Liver (tissue), 9 donors: ENCODE results near the gene PFN1. TPM values are rescaled to one million over a fixed set of nuclear protein-coding genes. Genes with fewer than 3 reads are reported as not detected.
A peak's percentile ranks its signal among the peaks of the same experiment; 100 is the strongest.

Experiments
- DNase-seq: peaks from one replicate; pipeline ENCODE4 v3.0.0-alpha.2; 2017; ENCODE audit warnings: low spot score
- H3K27ac ChIP-seq, 2 donors: one replicate each; pipeline ENCODE4 v1.7.0; 2013; ENCODE audit warnings: inconsistent platforms in 2 of 2, low read length in 2 of 2, control low read depth in 1 of 2, low read depth in 1 of 2, mild to moderate bottlenecking in 1 of 2
- H3K27me3 ChIP-seq, 4 donors: one replicate each; pipeline versions ENCODE4 v1.6.1 to v1.7.0; 2013; ENCODE audit warnings: low read length in 3 of 4, inconsistent platforms in 1 of 4, mild to moderate bottlenecking in 1 of 4, moderate library complexity in 1 of 4; ENCODE audit not compliant: control insufficient read depth in 4 of 4, insufficient read depth in 4 of 4
- H3K36me3 ChIP-seq, 4 donors: one replicate each; pipeline versions ENCODE4 v1.6.1 to v1.7.0; 2013; ENCODE audit warnings: low read length in 3 of 4, mild to moderate bottlenecking in 3 of 4, low read depth in 1 of 4, moderate library complexity in 1 of 4; ENCODE audit not compliant: control insufficient read depth in 4 of 4, insufficient read depth in 3 of 4
- H3K4me1 ChIP-seq, 4 donors: one replicate each; pipeline versions ENCODE4 v1.6.1 to v1.7.0; 2013; ENCODE audit warnings: low read length in 3 of 4, mild to moderate bottlenecking in 3 of 4, moderate library complexity in 1 of 4; ENCODE audit not compliant: control insufficient read depth in 4 of 4, insufficient read depth in 4 of 4
- H3K4me3 ChIP-seq, 3 donors: one replicate each; pipeline versions ENCODE4 v1.6.1 to v1.7.0; 2013; ENCODE audit warnings: low read length in 3 of 3, control low read depth in 1 of 3, low read depth in 1 of 3, mild to moderate bottlenecking in 1 of 3
- H3K9ac ChIP-seq, 2 donors: one replicate each; pipeline ENCODE4 v1.7.0; 2013; ENCODE audit warnings: low read length in 2 of 2, mild to moderate bottlenecking in 2 of 2, moderate library complexity in 2 of 2, control low read depth in 1 of 2, low read depth in 1 of 2
- H3K9me3 ChIP-seq, 4 donors: one replicate each; pipeline versions ENCODE4 v1.6.1 to v1.7.0; 2013; ENCODE audit warnings: low read length in 3 of 4; ENCODE audit not compliant: control insufficient read depth in 4 of 4
- CTCF ChIP-seq: fragments of 150-350 bp; IDR thresholded peaks from 2 replicates; pipeline ENCODE4 v1.5.1; 2017; ENCODE audit warnings: improper control_type of control experiment, low read depth, low read length; ENCODE audit not compliant: missing input control
- EGR1 ChIP-seq, 2 donors: IDR thresholded peaks; 2 replicates each; pipeline ENCODE4 v1.6.1; 2016 to 2018; ENCODE audit warnings: antibody characterized with exemption in 2 of 2, low read depth in 2 of 2
- FOXA1 ChIP-seq: IDR thresholded peaks from 2 replicates; pipeline ENCODE4 v1.6.1; 2016; ENCODE audit warnings: antibody characterized with exemption
- FOXA2 ChIP-seq: IDR thresholded peaks from 2 replicates; pipeline ENCODE4 v1.6.1; 2016; ENCODE audit warnings: antibody characterized with exemption
- HNF4A ChIP-seq, 2 donors: conservative IDR thresholded peaks; 2 replicates each; pipeline ENCODE4 v1.6.1; 2016; ENCODE audit warnings: antibody characterized with exemption in 2 of 2, mild to moderate bottlenecking in 2 of 2
- HNF4G ChIP-seq: IDR thresholded peaks from 2 replicates; pipeline ENCODE4 v1.6.1; 2016; ENCODE audit warnings: antibody characterized with exemption
- JUND ChIP-seq, 2 donors: IDR thresholded peaks; 2 replicates each; pipeline ENCODE4 v1.6.1; 2016; ENCODE audit warnings: antibody characterized with exemption in 2 of 2
- MAX ChIP-seq: IDR thresholded peaks from 2 replicates; pipeline ENCODE4 v1.6.1; 2016; ENCODE audit warnings: antibody characterized with exemption
- NR2F2 ChIP-seq: IDR thresholded peaks from 2 replicates; pipeline ENCODE4 v1.6.1; 2016; ENCODE audit warnings: antibody characterized with exemption
- RXRA ChIP-seq, 2 donors: IDR thresholded peaks; 2 replicates each; pipeline ENCODE4 v1.6.1; 2017 to 2018; ENCODE audit warnings: antibody characterized with exemption in 2 of 2, mild to moderate bottlenecking in 1 of 2
- YY1 ChIP-seq: IDR thresholded peaks from 2 replicates; pipeline ENCODE4 v1.6.1; 2016; ENCODE audit warnings: antibody characterized with exemption, mild to moderate bottlenecking
- ZBTB33 ChIP-seq: IDR thresholded peaks from 2 replicates; pipeline ENCODE4 v1.6.1; 2016; ENCODE audit warnings: antibody characterized with exemption
- WGBS: extraction: QIAGEN DNeasy Blood & Tissue Kit; methylation state at CpG from one replicate; pipeline ENCODE4 v1.1.7; 2013; 5-methylcytosine and 5-hydroxymethylcytosine counted together
- polyA plus RNA-seq, 2 donors: library from polyadenylated mRNA; stranded (reverse) in 1 of 2; unstranded in 1 of 2; fragments of 200-250 nt in 1 of 2; fragments of >200 nt in 1 of 2; fragmentation: Nextera tagmentation in 1 of 2; extraction: Ambion mirVana in 1 of 2; gene quantifications; one replicate each; pipeline versions ENCODE4 v1.2.1 to v1.2.3, GENCODE V29; 2013 to 2015
- total RNA-seq, 2 donors: library from RNA; depleted of rRNA; stranded (reverse); fragments of >200 nt; gene quantifications; one replicate each; pipeline ENCODE4 v1.2.3, GENCODE V29; 2014
- TF ChIP-seq, protein P1 (sequence below): IDR thresholded peaks from 2 replicates; pipeline ENCODE4 v1.6.1; 2016; ENCODE audit warnings: antibody characterized with exemption, mild to moderate bottlenecking
- donor health status: healthy.
- donor health status: healthy.
- donor health status: healthy.
- donor health status: healthy.
- donor health status: healthy.

PFN1 gene
- total and polyA plus RNA-seq, 4 donors: 150 to 672 (median 580) TPM

- TF ChIP-seq FOXA2 (no peak), MAX (no peak), HNF4G (no peak), NR2F2 (no peak), HNF4A (conservative IDR thresholded peaks at IDR 0.05) (no peak), YY1 (no peak), CTCF (no peak), FOXA1 (no peak)
- TF ChIP-seq, protein P1, sequence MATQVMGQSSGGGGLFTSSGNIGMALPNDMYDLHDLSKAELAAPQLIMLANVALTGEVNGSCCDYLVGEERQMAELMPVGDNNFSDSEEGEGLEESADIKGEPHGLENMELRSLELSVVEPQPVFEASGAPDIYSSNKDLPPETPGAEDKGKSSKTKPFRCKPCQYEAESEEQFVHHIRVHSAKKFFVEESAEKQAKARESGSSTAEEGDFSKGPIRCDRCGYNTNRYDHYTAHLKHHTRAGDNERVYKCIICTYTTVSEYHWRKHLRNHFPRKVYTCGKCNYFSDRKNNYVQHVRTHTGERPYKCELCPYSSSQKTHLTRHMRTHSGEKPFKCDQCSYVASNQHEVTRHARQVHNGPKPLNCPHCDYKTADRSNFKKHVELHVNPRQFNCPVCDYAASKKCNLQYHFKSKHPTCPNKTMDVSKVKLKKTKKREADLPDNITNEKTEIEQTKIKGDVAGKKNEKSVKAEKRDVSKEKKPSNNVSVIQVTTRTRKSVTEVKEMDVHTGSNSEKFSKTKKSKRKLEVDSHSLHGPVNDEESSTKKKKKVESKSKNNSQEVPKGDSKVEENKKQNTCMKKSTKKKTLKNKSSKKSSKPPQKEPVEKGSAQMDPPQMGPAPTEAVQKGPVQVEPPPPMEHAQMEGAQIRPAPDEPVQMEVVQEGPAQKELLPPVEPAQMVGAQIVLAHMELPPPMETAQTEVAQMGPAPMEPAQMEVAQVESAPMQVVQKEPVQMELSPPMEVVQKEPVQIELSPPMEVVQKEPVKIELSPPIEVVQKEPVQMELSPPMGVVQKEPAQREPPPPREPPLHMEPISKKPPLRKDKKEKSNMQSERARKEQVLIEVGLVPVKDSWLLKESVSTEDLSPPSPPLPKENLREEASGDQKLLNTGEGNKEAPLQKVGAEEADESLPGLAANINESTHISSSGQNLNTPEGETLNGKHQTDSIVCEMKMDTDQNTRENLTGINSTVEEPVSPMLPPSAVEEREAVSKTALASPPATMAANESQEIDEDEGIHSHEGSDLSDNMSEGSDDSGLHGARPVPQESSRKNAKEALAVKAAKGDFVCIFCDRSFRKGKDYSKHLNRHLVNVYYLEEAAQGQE: no peak
- Histone ChIP-seq H3K27me3 (no peaks in the 10 kb centered on the region), H3K4me1 (peaks cover 6 to 60% (median 46%) of the 10 kb centered on the region in 4 donors), H3K9me3 (no peaks in the 10 kb centered on the region), H3K4me3 (peak overlapping the region; percentile 71 to 96 (median 91)), H3K36me3 (peaks cover 6 to 26% (median 12%) of the 10 kb centered on the region in 4 donors), H3K9ac (peak overlapping the region; percentile 61 to 85), H3K27ac (peak overlapping the region; percentile 95 to 96)
- WGBS: 33% methylated on average over 16 of the region's 16 CpGs
- no peak for DNase-seq
These were observed 1.9 kb downstream of the PFN1 start for GRCh38 chr17:4946312-4946976.

GRCh38 chr17:4945944-4946280 lies 2.4 kb downstream of the PFN1 start:
- DNase-seq: no peak
- Histone ChIP-seq H3K9ac (no peak overlapping the region), H3K36me3 (peaks cover 6 to 26% (median 12%) of the 10 kb centered on the region in 4 donors), H3K4me3 (peak overlapping the region; percentile 71 to 96 (median 91)), H3K27me3 (no peaks in the 10 kb centered on the region), H3K27ac (peak overlapping the region; percentile 65 to 96), H3K4me1 (peaks cover 5 to 60% (median 46%) of the 10 kb centered on the region in 4 donors), H3K9me3 (no peaks in the 10 kb centered on the region)
- WGBS: 27% methylated on average over 4 of the region's 4 CpGs
- TF ChIP-seq YY1: no peak
- TF ChIP-seq ZBTB33: no peak
- no peak for TF ChIP-seq CTCF
- no peak for TF ChIP-seq RXRA (IDR thresholded peaks at IDR 0.05)
- no peak for TF ChIP-seq FOXA1
- TF ChIP-seq JUND (IDR thresholded peaks at IDR 0.05): no peak
- TF ChIP-seq HNF4G: no peak
- TF ChIP-seq EGR1 (IDR thresholded peaks at IDR 0.05; ENCODE audit: low read depth in 2 of 2): no peak
- no peak for TF ChIP-seq NR2F2
- no peak for TF ChIP-seq MAX
